ENCODE data around the gene PRKG2.
"Not testable (repeated sequence)": the region's sequence is repeated elsewhere in the genome, so short reads cannot be mapped to it uniquely, and the experiment has no call there.

Gene PRKG2, protein sequence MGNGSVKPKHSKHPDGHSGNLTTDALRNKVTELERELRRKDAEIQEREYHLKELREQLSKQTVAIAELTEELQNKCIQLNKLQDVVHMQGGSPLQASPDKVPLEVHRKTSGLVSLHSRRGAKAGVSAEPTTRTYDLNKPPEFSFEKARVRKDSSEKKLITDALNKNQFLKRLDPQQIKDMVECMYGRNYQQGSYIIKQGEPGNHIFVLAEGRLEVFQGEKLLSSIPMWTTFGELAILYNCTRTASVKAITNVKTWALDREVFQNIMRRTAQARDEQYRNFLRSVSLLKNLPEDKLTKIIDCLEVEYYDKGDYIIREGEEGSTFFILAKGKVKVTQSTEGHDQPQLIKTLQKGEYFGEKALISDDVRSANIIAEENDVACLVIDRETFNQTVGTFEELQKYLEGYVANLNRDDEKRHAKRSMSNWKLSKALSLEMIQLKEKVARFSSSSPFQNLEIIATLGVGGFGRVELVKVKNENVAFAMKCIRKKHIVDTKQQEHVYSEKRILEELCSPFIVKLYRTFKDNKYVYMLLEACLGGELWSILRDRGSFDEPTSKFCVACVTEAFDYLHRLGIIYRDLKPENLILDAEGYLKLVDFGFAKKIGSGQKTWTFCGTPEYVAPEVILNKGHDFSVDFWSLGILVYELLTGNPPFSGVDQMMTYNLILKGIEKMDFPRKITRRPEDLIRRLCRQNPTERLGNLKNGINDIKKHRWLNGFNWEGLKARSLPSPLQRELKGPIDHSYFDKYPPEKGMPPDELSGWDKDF

DNA sequence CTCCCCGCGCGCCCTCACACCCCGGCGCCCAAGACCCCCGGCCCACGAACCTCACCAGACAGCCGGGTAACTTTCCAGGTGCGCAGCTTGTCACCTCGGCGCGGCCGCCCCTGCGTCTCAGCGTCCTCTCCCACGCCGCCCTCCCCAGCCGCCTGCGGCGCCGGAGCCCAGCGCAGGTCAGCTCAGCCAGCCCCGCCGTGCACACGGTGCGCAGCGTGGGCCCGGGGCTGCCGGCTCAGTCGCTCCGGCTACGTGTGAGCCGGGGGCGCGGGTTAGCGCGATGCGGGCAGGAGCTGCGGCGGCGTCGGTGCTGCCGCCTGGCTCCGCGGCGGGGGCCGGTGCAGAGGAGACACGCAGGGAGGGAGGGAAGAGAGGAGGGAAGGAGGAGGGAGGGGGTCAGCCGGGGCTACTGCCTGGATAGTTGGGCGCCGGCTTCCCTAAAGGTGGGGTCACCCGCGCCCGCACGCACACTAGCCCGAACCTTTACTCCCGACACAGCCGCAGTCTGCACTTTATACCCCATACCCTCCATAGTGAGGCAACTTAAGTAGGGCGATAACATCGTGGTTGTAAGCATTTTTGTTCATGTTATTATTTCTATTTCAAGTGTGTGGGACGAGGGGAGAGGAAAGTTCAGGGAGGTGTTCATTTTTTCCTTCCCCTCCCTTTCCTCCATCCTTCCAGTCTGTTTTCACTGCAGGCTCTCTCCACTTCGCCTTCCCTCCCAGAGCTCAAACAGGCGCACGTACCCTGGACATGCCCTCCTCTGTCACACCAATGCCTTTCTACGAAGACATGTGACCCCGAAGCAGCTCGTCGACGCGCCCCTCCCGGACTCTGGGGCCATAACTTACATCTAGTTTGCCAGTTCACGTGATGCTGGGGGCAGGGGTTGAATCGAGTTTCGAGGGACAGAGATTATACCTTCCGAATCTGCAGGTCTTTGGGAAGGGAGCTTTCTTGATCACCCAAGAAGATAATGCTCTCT lies at the start of gene PRKG2:
Gene PRKG2 (minus strand): TSS at position 342 of the 988 bp plus-strand sequence. CDS start 10,175 bp downstream, outside the sequence.
- FAIRE-seq = no peak

DNA sequence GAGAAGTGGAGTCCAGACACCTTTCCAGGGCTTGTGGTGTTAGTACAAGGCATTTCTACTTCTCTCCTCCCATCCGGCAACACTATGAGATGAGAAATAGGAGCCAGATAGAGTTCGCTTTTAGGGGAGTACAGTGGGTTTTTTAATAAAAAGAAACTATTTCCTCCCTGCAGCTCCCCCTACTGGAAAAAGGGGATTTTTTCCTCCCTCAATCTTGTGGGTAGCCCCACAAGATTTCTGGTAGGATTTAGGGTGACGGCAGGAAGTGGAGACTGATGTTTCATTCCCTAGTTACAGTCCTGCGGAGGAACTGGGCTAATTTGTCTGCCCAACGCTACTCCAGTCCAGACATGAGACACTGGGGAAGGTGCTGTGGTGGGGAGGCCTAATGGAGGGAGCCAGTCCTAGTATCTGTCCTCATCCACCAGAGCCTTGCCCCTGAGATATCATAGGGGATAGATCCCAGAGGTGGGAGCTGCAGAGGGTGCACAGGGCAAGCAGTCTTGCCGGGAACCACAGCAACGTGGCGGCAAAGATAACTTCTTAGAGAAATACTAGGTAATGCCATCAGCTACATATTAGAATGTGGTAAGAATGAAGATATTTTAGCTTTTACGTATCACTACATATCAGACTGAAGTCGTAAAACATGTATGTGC lies 45.5 kb upstream of the PRKG2 start:
- no peak for FAIRE-seq

DNA sequence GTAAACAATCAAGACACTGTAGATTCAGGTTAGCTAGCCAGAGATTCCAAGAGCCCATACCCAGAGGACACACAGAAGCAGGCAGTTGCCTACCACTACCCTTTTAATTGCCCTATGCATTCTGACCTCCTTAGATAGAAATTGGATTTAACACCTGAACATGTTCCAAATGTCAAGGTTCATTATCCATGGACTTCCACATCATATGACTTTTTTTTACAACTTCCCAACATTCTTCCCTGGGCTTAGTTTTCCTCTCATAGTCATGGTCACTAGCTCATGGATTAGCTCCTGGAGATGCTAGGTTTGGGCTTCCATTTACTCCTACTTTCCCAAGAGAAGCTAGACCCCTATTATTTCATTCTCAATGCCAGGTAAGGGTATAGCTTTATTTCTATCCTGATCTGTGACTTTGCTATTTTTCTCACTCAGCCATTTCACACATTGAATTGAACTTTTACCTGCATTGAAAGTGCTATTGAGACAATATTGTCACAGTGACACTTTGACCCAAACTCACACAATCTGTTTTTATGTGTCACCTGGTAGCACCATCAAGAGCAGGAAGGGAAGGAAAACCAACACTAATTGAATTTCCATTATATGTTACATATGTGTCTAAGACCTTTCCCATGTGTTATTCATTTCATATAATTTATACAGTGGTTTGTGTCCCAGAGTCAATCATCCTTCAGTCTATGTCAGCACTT lies 44.0 kb upstream of the PRKG2 start:
- FAIRE-seq = no peak

DNA sequence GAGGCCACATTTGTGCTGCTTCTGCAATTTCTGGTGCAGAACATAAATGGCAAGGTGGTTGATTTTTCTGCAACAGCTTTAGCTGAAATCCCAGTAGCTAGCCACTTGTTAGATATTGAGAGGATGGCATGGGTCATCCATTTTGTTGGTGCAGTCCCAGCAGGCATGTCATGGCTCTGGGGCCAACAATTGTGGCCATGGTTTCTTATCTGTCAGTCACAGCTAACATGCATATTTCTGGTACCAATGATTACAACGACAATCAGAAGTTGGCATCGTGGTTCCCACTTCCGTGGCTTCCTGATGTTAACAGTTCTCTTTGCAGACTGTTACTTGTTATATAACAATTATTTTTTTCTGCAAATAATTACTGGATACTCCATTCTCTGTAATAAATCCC lies 42.8 kb upstream of the PRKG2 start:
- no peak for FAIRE-seq

DNA sequence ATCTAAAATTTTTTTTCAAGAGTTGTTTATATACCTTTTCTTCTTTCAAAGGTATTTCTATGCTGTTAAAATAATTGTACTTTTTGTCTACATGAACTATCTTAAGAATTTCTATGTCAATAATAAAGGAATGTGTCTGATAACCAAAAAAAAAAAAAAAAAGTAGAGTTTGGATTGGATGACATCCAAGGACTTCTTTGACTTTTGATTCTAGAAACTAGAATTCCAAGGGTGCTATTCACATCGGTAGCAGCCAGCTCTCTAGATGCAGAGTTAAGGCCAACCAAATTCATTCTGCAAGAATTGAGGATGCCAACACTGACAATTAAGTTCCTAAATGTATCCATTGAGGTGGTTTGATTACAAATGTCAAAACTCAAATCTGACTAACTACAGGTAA lies 42.0 kb upstream of the PRKG2 start:
- no peak for FAIRE-seq

DNA sequence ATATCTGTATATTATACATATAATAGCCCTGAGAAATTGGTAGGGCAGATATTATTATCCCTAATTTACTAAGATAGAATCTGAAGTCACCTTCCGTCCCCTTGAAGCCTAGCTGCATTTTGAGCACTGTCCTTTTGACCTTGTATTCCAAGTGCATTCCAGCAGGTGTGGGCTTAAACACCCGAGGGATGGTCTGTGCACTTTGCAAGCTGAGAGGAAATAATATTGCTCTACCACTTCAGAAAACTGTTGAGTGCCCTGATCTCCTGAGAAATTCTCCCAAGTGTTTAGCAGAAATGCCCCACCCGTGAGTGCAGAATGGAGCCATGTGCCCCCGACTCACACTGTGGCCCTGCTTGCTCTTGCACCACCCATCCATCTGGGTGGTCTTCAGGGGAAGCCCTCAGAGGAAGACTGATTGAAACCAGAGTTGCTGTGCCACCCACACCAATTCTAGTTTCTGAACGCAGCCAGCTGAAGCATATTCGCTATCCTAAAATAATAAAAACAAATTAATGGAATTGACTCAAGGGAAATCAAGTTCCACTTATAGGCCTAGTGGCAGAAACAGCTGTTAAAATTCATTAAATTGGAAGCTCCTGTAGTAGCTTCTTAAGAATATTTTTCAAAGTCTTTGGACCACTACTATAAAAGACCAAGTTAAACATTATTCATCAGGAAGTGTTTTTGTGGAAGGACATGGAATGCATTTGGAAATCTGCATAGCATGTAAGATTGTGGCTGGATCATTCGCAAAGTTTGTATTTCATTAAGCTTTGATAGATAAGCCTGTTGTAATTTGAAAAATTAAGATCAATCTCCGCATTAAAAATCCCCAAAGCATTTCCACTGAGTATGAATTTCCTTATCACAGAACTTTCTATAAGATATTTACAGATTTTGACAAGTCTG lies 41.3 kb upstream of the PRKG2 start:
- no peak for FAIRE-seq

DNA sequence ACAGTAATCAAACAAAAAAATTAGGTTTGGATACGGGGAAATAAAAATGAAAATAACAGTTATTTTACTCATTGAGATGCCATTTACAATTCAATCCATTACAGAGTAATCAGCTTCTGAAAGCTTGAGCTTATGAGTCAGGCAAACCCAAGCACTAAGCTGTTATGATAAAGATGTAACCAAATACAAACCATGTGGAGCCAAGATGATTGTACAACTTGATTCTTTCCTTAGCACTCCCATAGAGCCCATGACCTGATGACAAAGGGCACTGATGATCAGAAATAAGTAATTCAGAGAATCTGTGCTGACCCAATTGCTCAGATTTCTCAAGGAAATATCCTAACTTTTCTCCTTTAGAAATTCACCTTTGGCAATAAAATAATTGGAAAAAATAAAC lies 40.5 kb upstream of the PRKG2 start:
- no peak for FAIRE-seq

DNA sequence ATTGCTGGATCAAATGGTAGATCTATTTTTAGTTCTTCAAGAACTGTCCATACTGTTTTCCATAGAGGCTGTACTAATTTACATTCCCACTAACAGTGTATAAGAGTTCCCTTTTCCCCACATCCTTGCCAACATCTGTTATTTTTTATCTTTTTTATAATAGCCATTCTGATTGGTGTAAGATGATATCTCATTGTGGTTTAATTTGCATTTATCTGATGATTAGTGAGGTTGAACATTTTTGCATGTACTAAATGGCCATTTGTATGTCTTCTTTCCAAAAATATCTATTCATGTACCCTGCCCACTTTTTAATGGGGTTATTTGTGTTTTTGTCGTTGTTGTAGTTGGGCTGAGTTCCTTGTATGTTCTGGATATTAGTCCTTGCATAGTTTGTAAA lies 35.4 kb upstream of the PRKG2 start:
- no peak for FAIRE-seq

DNA sequence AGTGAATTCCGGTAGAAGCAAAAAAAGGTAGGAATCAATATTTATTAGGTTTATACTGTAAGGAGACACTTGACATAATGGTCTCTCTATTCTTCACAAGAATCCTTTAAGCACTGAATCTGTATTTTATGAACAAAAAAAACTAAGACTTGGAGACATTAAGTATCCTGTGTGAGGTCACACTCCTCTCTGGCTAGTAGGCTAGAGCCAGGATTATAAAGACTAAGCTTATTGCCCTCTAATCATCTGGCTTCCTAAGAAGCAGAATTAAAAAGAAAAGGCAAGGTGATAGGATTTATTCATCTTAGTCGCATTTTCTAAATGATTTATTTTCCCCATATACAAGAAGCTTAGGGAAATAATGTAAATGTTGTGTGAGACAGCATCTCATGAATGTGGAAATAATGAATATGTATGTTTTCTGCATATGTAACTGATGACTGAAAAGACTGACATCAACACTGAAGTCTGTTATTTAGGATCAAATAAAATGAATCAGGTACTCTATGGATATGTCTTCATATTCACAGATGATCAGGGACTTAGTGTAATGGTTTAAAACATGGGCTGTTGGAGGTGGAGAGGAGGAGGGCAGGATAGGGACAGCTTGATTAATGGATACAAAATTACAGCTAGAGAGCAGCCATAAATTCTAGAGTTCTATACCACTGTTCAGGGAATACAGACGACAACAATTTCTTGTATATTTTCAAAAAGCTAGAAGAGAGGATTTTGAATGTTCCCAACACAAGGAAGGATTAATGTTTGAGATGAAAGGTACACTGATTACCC lies 30.4 kb upstream of the PRKG2 start:
- FAIRE-seq = no peak

DNA sequence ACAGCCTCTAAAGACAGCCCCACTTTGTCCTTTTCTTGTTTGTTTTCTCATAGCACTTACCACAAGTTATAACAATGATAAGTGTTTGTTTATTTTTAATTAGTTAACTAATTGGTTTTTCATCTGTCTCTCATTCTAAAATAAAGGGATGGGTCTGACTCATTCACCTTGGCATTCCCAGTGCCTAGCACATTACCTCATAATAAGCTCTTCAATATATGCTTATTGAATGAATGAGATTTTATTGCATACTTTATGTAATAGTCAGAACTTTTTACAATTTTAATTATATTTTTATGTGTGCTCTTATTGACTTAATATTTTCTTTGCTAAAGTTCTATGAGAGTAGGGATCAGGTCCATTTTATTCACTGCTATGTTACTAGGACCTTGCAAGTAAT lies 22.8 kb upstream of the PRKG2 start:
- no peak for FAIRE-seq

DNA sequence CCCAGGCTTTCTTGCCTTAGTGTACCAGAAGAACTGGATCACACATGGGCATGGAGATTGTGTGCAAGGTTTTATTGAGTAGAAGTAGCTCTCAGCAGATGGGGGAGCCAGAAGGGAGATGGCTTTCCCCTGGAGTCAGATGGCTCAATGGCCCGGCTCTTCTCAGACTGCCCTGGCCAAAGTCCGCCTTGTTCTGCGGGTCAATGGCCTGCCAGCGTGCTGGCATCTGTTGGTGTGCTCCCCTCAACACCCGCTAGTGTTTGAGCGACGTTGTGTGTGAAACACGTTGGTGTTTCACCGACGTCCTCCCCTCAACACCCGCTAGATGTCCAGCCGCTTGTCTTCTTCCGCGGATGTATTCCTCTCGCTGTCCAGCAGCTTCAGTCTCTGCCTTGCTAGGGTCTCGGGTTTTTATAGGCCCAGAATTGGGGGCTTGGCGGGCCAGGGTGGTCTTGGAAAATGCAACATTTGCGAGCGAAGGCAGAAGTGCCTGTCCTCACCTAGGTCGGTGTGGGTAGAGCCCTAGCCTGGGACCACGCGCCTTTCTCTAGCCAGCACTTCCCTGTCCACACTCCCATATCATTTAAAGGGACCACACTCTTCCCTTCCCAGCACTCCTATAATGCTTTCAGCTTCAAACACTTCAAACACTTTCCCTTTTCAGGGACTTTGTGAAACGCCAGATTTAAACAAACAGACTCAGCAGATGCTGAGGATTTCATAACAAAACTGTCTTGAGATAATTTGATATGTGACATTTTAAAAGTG lies 21.1 kb upstream of the PRKG2 start:
- no peak for FAIRE-seq

DNA sequence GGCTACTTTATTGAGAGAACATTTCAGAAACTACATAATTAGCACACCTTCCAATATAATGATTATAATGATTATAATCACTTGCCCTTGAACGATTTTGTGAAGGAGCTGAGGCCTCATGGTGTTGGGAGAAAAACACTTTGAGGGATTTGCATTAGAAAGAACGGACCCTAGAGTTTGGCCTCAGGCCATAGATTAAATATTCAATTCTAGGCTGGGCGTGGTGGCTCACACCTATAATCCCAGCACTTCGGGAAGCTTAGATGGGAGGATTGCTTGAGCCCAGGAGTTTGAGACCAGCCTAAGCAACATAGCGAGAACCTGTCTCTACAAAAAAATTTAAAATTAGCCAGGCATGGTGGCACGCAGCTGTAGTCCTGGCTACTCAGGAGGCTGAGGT lies 12.9 kb upstream of the PRKG2 start:
- no peak for FAIRE-seq

DNA sequence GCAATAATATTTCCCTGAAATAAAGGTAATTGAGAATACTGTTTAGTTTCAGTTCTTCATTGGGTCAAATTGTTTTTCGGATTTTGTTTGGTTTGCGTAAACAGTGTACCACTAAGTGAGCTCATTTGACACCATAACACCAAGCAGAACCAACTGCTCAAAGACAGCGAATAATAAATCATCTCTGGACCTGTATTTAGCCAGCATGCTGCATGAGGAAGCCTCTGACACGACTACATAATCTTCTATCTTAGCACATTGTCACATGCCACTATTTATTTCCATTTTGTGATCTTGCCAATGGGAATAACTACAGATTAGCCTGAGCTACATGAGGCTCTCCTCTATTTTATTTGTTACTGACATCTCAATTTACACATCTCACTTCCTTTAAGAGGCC lies 12.1 kb upstream of the PRKG2 start:
- no peak for FAIRE-seq

DNA sequence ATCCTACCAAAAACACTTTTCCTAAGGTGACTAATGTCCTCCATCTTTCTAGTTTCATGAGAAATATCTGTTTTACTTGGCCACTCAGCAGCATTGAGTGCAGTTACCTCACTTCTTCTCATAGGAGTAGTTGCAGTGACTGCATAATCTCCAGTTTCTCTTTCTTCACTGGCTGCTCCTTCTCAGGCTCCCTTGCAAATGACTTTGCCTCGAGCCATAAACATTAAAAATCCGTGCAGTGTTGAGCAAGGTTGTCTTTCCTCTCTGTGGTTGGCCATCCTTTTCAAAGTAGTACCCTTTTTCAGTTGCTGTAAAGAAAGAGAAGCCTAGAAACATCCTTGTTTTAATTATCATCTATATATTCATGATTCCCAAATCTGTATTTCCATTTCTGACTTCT lies 10.2 kb upstream of the PRKG2 start:
- no peak for FAIRE-seq

DNA sequence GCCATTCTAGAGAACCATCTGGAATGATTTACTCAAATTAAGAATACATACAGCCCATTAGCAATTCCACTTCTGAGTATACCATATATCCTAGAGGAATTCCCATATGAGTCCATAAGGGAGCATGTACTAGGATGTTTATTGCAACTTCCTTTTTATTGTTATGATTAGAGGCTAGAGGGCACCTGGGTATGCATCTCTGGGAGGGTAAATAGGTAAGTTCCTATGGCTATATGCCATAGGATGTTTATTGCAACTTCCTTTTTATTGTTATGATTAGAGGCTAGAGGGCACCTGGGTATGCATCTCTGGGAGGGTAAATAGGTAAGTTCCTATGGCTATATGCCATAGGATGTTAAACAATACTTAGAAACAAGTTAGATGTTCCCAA lies 7.1 kb upstream of the PRKG2 start:
- not testable (repeated sequence) for FAIRE-seq

DNA sequence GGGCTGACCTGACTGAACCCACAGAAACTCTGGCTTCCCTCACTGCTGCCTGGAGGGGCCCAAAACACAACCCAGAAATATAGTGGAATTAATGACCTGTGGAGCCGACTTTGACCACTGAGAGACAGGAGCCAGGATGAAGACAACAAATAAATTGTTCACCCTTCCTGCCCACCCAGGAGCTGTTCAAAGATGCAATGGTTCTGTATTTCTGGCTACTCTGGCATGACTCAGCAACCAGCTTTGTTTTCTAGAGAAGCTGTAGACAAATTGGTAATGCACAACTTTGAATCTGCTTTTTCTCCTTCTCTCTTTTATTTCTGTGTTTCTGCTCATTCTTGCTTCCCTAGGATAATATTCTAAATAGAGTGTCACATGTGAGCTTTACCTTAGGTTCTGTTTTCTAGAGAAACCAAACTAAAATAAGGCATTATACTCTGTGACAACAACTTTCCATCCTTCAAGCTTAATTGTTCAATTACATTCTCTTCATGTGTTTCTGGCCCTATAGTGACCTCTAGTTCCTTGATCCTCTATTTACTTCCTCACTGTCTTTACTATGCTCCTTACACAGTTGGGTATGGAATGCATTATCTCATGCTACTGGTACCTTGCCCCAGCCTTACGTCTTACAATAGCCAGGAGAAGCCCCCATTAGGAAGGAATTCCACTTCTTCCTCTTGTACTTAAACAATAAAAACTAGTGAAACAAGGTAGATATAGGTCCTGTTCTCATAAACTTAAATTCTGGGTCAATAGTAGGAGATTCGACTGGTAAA lies 6.5 kb upstream of the PRKG2 start:
- FAIRE-seq = no peak

DNA sequence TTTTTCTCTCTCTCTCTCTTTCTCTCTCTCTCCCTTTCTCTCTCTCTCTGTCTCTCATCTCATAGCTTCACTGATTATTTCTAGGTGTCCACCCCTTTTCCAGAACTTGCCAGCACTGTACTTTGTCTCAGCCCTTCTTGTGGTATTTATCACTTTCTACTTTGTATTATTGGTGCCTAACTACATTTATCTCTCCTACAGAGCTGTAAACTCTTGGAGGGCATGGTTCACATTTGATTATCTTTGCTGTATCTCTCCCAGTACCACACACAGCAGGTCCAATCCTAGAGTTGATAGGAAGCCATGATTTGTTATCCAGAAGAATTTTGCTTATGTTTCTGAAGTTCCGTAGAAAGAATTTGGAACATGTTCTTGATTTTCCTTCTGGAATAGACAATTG lies 5.2 kb upstream of the PRKG2 start:
- FAIRE-seq = no peak

DNA sequence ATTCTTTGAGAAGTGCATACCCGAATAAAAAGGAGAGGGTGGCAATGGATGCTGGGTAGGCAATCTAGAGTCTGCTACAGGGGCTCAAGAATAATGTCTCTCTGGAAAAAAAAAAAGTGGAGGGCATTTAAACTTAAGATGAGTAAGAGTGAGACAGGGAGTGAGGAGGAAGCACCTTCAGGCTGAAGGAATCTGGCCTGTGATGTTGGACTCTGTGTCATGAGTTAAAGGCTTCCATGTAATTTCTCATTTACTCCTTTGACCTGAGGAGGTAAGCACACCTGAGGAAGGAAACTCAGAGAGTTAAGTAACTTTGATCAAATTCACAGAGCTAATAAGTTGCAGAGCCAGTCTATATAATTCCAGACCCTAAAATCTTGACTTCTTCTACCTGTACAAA lies 3.2 kb upstream of the PRKG2 start:
- no peak for FAIRE-seq
